Measurements from ENCODE around the gene GARIN5A.
A peak's percentile ranks its signal among the peaks of the same experiment; 100 is the strongest.

The GARIN5A gene

DNA sequence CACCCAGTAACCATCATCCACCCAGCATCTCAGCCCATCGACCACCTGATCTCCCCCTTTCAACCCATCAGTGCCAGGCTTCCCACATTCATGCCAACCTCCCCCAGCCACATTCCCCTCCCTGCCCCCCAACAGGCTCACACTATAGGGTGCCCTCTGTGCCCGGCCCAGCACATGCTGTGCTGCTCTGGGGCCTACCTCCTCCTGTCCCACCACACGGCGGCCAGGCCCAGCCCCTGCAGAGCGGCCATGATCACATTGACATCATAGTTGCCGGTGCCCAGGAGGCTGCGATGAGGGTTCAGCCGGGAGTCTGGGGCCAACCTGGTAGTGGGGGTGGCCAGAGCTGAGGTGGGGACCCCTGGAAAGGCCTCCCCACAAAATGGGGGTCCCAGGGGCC lies 30.7 kb upstream of the GARIN5A start:
- no peak for DNase-seq

DNA sequence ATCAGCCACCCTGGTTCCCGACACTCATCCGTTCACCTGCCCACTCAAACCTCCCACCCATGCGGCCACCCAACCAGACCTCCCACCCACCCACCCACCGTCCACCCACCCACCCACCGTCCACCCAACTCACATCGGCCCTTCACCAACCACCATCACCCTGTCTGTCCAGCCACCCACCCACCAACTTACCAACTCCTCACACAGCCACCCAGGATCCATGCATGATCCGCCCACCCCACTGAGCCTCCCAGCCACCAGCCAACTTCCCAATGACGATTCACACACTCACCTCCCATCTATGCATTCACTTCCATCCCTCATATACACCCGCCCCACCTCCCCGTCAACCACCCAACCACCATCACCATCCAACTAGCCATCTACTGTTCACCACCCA lies 30.1 kb upstream of the GARIN5A start:
- DNase-seq, result no peak

DNA sequence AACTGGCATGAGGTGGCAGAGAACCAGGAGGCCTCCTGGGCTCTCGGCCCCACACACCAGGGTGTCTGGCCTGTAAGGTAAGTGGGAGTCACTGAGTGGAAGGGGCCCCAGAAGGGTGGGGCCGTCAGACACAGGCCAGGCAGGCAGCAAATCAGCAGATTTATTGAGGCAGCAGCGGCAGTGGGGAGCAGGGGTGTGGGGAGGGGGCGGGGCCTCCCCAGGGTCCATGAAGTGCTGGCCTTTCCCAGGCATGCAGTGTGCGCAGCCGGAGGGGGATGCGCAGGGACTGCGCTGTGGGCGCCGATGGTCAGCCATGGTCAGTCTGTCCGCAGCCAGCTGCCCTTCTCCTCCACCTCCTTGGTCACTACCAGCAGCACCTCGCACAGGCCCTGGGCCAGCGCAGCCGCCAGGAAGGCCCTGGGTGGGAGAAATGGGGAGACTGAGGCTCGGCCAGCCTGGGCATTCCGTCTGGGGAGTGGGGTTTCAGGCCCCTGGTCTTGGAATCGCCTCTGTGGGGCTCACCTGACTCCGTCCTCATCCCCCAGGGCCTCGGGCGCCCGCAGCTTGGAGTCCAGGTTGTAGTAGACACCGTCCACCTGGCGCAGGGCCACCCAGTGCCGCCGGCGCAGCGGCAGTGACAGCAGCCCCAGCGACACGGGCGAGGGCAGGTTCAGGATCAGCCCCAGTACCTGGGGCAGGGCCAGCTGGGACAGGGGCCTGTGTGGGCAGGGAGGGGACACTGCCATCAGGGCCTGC lies 29.4 kb upstream of the GARIN5A start:
- no peak for DNase-seq

DNA sequence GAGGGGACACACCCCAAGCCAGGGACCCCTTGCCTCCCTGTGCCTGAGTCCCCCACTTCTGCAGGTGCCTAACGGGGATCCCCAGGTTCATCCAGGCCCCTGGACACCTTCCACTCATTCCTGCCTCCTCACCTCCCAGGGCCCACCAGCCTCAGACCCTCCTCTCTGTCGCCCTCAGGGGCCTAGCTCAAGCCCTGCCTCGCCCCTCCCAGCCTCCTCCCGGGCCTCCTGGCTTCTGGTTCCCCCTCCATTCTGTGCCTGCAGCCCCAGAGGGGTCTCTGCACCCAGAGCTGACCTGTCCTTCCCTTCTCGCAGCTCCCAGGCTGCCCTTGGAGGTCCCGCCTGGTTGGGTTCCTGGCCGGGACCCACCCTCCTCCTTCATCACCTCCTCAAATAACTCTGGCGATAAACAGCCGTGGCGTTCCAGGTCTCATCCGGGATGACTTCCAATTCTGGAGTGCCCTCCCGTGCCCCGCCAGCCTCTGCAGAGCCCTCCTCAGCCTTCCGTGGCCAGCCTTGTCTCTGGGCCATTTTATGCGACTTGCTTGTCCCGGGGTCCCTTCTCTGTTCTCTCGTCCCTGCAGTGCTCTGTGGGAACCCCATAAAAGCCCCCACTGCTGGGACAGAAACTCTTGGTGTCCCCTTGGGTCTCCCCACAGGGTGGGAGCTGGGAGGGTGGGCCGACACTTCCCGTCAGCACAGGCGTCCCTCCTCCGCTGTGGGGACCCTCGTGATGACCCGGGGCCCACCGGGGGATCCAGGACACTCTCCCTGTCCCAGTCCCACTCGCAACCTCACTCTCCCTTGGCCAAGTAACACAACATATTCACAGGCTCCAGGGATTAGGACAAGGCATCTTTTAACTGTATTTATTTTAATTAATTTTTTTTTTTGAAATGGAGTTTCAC lies 25.2 kb upstream of the GARIN5A start:
- DNase-seq, result no peak

DNA sequence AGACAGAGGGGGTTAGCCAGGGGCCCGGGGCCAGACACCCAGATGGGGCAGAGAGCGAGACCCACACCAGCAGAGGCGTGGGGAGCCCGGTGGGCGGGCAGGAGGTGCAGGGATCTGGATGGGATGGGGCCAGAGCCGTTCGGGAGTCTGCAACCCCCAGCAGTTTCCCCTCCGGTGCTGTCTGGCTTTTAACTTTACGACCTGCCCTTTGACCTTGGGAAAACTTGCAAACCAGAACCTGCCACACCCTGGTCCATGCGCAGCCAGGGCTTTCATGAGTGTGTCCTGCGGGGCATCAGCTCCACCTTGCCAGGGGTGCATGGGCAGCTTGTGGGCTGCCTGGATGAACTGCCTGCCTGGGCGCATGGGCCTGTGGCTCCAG lies 24.5 kb upstream of the GARIN5A start:
- DNase-seq, result no peak

DNA sequence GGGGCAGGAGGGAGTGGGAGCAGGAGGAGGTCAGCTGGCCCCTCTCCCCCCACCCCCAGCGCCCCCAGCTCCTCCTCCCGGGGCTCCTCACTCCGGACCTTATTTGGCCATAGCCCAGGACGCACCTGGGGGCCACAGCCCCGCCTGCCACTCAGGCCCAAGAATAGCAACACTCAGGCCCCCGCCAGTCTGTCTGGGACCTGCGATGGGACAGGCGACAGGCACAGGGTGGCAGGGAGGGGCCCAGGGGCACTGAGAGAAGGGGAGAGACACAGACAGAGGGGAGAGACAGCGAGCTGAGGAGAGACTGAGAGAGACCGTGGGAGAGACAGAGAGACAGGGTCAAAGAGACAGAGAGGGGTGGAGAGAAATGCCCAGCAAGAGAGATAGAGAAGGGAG lies 24.1 kb upstream of the GARIN5A start:
- DNase-seq, result no peak

DNA sequence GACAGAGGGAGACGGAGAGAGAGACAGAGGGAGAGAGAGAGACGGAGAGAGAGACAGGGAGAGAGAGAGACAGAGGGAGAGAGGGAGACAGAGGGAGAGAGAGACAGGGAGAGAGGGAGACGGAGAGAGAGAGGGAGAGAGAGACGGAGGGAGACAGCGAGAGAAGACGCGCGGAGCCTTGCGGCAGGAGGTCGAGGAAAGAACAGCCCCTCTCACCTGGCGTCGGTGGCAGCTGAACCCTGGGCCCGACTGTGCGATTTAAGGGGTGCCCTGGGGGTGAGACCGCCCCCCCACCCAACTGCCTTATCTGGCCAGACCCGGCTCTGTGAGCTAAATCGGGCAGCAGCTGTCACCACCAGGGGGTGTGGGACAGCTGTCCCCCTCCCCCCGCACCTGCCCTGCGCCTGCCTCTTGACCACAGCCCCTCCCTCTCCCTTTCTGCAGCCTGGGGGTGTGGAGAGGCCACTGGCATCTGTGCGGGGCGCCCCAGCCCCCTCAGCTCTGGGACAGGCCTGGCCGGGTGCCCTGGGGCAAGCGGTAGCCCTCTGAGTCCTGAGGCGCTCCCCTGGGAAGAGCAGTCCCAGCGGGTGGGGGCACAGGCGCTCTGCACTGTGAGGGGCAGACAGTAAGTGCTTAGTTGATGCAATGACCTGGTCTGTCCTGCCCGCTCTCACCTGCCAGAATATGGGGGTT lies 23.6 kb upstream of the GARIN5A start:
- no peak for DNase-seq

DNA sequence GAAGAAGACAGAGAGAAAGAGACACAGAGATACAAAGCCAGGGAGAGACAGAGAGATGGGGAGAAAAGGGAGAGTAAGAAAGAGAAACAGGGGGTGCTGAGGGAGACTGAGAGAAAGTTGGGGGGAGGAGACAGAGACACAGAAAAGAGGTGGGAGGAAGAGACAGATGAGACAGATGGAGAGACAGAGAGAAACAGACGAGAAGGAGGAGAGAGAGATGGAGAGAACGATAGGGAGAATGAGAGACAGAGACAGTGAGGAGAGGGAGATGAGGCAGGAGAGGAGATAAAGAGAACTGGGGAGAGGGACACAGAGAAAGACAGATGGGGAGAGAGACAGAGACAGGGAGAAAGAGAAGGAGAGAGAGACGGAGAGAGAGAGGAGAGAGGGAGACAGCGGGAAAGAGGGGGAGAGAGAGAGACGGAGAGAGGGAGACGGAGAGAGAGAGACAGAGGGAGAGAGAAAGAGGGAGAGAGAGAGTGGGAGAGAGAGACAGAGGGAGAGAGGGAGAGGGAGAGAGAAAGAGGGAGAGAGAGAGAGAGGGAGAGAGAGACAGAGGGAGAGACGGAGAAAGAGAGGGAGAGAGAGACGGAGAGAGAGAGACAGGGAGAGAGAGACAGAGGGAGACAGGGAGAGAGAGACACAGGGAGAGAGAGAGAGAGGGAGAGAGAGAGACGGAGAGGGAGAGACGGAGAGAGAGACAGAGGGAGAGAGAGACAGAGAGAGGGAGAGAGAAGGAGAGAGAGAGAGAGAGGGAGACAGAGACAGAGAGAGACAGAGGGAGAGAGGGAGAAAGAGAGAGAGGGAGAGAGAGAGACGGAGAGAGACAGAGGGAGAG lies 21.8 kb upstream of the GARIN5A start:
- no peak for DNase-seq

DNA sequence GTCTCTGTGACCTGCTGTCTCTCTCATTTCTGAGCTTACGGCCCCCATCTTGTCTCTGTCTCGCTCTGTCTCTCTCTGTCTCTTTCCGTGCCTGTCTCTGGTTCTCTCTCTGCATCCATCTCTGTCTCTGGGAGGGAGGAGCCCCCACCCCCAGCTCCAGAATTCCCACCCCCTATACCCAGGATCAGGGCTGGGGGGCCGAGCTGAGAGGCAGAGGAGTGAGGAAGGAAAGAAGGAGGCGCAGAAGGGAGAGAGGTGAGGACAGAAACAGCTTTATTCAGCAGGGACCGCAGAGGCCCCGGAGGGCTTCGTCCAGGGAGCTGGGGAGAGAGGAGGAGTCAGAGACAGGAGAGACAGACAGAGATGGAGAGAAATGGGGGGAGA lies 20.4 kb upstream of the GARIN5A start:
- no peak for DNase-seq

DNA sequence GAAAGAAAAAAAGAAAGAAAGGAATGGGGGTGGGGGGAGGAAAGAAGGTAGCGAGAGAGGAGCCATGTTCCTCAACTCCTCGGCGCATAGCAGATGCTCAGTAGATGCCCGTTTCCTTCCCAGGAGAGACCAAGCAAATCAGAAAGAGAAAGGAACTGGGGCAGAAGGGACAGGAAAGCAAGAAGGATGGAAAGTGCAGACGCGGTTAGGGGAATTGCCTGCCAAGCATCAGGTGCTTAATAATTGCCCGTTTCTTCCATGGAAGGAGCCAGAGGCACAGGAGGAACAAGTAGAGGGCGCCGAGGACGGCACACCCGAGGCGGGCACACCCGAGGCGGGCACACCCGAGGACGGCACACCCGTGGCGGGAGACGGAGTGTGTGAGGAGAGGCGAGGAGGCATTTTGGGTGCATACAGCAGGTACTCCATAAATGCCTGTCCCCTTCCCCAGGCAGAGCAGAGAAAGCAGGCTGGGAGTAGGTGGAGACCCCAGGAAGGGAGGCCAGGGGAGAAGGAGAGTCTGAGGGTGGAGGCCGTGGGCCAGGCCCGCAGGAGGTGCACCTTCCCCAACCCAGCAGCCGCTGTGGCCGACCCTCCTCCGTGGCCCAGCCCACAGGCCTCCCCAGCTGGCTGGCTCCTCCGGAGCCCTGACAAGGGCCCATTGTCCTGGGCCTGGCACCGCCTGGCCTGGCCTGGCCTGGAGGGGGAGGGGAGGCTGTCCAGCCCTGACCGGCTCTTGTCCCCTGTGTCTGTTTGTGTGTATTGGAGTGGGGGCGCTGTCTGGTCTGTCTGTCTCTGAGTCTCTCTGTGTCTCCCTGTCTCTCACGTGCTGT lies 19.8 kb upstream of the GARIN5A start:
- no peak for DNase-seq

DNA sequence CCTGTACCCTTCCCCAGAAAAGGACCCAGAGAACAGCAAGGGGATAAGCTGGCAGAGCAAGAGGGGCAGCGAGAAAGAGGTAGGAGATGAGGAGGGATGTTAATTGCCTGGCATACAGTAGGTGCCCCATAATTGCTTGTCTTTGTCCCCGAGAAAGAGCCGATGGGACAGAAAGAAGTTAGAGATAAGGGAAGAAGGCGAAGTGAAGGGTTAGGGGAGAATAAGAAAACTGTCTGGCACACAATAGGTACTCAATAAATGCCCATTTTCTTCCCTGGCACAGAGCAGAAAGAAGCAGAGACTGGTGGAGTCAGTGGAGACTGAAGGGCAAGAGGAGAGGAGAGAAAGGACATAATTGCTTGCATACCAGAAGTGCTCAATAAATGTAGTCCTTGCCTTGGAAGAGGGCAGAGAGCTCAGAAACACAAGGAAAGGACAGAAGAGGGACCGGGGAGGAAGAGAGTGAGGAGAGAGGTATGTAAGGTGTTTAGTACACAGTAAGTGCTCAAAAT lies 18.4 kb upstream of the GARIN5A start:
- DNase-seq, result no peak

DNA sequence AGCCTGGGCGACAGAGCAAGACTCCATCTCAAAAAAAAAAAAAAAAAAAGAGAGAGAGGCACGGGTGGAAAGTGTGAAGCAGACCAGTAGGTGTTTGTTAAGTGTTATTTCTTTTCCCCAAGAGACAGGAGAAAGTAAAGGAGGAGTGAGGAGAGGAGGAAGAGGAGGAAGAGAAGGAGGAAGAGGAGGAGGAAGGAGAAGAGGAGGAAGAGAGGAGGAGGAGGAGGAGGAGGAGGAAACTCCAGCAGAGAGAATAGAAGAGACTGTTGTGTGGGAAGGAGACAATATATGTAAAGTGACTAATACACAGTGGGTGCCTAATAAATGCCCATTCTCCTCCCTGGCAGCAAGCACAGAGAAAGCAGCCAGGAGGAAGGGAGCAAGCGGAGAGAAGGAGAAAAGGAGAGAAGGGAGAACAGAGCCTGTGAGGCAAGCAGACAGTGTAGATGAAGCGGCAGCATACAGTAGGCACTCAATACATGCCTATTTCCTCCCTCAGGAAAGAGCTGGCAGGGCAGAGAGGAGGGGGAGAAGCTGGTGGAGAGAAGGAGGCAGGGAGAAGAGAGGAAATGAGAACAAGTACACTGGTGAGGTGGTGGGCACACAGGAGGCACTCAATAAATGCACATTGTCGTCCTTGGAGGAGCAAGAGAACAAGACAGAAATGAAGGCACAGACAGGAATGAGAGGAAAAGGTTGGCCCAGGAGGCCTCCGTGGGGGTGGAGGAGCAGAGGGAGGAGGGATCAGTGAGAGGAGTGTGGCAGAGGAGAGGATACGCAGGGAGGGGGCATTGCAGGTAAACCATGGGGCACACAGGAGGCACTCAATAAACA lies 17.8 kb upstream of the GARIN5A start:
- DNase-seq, result no peak

DNA sequence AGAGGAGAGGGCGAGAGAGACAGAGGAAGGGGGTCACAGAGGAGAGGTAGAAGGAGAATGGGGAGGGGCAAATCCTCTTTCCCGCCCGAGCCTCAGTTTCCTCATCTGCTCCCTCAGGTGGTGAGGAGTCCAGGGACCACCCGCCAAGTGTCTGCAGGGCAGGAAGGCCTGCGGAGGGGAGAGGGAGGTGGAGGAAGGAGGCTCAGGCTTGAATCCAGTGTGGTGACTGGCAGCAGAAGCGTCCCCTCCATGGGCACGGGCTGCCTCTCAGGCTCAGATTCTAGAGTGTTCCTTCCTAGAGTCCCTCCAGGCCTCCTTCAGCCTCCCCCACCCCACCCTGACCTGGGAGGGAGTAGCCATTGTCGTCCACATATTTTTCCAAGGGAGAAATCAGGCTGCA lies 16.5 kb upstream of the GARIN5A start:
- DNase-seq, result no peak

DNA sequence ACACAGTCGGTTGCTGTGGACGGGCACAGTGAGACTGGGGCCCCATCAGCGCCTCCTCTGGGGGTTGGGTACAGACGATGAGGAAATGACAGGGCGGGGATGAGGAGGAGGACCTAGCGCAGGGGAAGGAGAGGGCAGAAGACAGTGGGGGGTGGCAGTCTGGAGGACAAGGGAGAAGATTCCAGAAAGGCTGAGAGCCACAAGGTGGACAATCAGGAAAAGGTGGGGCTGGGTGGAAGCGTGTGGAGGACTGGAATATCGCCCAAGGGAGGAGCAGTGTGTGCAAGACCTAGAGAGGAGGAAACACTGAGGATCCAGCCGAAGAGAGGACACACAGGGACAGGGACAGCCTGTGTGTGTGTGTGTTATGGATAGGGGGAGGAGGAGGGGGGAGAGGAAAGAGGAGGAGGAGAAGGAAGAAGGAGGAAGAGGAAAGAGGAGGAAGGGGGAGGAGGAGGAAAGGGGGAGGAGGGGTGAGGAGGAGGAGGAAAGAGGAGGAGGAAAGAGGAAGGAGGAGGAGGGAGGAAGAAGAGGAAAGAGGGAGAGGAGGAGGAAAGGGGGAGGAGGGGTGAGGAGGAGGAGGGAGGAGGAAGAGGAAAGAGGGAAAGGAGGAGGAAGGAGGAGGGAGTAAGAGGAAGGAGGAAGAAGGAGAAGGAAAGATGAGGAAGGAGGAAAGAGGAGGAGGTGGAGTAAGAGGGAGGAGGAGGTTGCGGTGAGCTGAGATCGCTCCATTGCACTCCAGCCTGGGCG lies 15.8 kb upstream of the GARIN5A start:
- peak; percentile 34 for DNase-seq

DNA sequence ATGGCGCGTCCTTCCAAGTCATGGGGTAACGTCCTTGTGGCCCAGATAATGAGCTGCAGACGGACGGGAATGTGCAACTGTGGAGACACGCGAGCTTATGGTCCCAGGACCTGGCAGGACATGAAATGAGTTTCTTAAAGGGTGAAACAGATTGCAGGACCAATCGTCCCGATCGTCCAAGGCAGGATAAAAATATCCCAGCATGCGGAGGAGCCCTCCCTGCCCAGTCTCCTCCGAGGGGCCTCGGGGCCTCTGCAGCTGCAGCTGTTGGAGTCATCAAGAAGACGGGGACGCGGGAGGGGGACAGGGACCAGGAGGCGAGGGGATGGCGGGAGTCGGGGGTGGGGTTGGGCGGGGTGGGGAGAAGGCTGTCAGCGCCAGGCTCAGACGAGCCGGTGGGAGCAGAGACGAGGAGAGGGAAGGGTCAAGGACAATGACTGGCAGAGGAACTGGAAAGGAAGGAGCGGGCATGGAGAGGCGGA lies 14.4 kb upstream of the GARIN5A start:
- no peak for DNase-seq

DNA sequence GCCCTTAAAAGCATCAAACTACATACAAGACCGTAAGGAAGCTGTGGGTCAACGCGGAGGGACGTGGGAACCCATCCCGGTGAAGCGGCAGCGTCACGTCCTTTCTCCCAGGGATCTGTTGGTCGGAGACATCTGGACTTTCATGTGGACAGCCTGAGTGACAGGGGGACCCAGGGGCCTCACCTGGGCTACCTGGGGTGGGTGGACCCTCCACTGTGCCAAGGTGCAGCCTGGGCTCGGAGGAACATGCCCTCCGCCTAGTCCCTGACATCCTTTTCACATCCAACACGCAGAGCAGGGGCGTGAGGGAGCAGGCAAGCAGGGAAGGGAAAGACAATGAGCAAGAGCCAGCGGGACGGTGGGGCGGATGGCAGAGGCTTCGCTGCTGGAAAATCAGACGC lies 13.8 kb upstream of the GARIN5A start:
- no peak for DNase-seq

DNA sequence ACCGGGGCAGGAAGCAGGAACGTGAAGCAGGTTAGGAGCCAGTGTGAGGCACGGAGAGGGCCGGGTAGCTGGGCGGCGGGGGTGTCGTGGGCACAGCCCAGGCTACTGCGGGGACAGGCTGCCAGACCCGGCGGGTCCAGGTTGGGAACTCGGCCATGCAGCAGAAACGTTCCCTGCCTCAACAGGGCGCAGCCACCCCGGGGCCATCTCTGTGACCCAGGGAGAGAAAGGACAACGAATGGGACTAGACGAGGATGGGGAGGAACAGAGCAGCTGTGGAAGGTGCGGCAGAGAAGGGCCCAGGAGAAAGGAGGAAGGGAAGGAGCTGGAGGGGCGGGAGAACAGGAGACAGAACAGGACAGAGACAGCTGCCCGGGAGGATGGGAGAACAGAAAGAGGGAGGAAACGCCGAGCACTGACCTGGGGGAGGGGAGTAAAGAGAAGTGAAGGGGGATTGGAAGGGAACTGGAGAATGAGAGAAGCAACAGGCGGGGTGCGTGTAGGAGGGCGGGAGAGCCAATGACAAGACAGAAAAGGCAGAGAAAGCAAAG lies 12.9 kb upstream of the GARIN5A start:
- DNase-seq, result no peak

DNA sequence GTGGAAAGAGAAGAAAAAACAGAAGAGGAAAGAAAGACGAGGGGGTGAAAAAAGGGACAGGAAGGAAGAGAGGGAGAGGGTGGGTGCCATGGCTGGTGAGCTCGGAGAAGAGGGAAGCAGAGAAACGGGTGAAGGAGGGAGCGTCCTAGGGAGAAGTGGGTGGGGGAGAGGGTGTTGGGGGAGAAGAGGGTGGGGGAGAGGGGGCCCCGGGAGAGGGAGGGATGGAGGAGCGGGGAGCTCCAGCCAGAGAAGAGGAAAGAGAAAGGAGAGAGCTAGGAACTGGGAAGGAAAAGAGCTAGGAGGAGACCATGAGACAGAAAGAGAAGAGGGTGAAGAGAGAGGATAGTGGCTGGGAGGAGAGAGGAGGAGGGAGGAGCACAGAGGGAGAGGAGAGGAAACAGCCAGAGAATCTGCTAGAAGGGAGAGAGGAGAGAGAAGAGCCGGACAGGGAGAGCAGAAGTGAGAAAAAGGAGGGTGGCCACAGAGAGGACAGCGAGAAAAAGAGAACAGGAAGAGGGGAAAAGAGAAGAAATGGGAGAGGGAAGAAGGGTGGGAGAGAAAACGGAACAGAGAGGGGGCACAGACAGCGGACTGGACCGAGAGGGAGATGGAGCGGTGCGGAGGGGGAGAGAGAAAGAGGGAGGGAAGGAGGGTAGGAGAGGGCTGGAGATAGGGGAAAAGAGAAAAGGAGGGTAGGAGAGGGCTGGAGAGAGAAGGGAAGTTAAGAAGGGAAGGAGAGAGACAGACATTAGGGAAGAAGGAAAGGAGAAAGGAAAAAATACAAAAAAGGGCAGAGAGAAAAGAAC lies 11.9 kb upstream of the GARIN5A start:
- DNase-seq, result no peak
